GM13977 (cell line): ENCODE measurements around the gene IDH3G.

Experiments used
- DNase-seq: peaks from one replicate; pipeline ENCODE4 v3.0.0; 2012; ENCODE audit warnings: low spot score
- CTCF ChIP-seq: IDR thresholded peaks from 2 replicates; pipeline ENCODE4 v1.5.1; 2012; ENCODE audit warnings: mild to moderate bottlenecking, control low read depth; ENCODE audit not compliant: insufficient read depth; ENCODE audit errors: extremely low read depth, missing control alignments
- in situ Hi-C: fragments of 300-500 bp; cut with MboI; formaldehyde crosslinking; loops from one replicate; pipeline ENCODE4 v1.12.0; 2022; ENCODE audit warnings: low sequenced_read_pairs, low pct_unique_long_range_greater_than_20kb, mixed read lengths, inconsistent platforms; ENCODE audit not compliant: unreplicated experiment

Gene IDH3G

DNA sequence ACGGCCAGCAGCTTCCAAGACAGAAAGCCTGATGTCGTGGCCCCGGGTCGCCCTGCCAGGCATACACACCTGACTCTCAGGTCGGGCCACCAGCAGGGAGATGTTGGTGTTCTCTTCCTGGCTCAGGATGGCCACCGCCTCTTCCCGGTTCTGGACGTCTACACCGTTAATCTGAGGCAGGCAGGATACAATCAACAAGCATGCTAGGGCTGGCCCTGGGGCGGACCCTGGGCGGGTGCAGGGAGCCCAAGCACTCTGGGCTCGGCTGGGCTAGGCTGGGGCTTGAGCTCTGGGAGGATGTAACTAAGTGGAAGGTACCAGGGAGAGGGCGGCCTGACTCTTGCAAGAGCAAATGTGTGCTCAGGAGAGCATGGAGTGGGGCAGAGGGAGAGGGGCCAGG is 11.3 kb upstream of the IDH3G start:
- in situ Hi-C loops, result no loop called here
- TF ChIP-seq CTCF, result no peak
- no peak for DNase-seq

DNA sequence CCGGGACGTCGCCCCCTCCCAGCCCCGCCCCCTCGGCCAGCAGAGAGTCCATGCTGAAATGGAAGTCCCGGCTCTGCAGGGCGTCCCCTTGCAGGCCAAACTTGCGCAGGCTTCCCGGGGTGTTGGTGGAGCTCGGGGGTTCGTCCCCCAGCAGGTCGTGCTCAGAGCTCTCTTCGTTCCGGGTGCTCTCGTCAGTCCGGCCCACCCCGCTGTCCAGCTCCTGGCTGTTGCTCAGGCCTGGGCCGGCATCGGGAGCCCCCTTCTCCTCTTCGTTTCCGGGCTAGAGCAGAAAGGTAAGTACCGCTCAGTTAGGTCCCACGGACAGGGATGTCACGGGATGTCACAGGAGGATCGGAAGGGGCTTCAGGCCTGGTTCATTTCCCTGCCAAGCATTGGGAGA is 10.4 kb upstream of the IDH3G start:
- in situ Hi-C loops, result no loop called here

DNA sequence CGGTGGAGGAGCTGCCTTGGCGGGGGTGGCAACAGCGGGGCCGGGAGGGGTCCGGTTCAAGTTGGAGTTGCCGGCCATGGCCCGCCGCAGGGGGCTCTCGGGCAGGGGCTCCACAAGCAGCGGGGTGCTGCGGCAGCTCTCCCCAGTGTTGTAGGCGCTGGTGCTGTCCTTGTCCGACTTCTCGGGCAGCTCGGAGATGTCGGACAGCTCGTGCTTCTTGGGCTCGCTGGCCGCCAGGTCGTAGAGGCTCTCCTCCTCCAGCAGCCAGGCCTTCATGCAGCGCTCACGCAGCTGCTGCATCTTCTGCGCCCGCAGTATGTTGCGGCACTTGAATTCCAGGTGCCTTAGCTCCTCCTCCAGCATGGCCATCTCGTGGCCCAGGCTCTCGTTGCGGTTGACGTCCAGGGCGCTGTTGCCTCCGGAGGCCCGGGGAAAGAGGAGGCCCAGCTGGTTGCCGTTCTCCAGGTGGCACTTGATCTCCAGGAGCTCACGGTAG is 10.0 kb upstream of the IDH3G start:
- in situ Hi-C loops, result no loop called here
- TF ChIP-seq CTCF, result no peak
- no peak for DNase-seq

More for the DNA sequence above, 10.4 kb upstream of the IDH3G start:
- no peak for TF ChIP-seq CTCF
- DNase-seq, result no peak

DNA sequence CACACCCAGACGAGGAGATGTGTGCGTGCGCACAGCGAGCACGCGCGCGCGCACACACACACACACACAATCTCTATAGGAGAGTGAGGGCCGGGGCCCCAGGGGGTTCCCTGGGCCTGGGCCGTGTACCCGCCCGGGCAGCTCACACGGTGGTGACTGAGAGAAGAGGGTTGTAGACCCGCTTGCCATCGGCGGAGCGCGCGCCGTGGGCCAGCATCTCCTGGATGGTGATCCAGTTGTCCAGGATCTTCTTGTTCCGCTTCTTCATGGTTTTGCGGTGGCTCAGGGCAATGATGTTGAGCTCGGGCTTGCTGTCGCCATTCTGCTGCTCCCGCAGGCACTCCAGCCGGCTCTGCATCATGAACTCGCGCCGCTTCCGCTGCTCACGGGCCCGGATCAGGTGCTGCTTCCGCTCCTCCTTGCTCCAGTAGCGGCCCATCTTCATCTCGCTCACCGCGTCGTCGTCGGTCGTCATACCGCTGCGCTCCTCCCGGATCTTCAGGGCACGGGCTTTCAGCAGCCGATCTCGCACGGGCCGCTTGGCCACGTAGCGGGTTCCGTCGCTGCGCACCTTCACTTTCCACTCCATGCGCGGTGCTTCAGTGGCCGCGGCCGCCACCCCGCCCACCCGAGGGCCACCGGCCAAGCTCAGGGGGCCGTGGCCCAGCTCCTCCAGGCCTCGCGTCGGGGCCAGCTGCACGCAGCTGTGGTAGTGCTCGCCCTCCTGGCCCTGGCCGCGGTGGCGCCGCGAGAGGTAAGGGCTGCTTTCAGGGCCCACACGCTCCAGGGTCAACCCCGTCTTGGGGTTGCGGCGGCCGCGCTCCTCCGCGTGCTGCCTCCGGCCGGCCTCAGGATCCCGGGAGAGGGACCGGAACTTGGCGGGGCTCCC is 9.3 kb upstream of the IDH3G start:
- no peak for TF ChIP-seq CTCF
- in situ Hi-C loops, result no loop called here
- DNase-seq, result no peak

GRCh38 chrX:153802513-153803045 is 8.4 kb upstream of the IDH3G start:
- no peak for DNase-seq
- in situ Hi-C loops, result no loop called here

DNA sequence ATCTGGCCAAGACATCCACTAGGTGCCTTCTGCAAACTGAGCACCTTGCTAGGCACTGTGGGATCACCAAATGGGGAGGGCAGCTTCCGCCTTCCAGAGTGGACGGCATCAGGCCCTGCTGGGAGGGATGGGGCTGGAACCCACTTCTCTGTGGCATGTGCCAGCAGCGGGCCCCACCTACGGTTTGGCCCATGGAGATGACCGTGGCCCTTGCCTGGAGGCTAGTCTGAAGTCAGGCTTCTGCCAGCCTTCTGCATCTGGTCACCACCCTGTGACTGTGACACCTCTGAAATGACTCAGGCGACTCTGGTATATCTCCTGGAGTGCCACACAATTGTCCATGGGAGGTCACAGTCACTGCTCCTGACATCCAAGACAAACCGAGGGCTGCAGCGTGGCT is 7.5 kb upstream of the IDH3G start:
- in situ Hi-C loops, result no loop called here
- no peak for TF ChIP-seq CTCF
- DNase-seq, result no peak

More at GRCh38 chrX:153802513-153803045, 8.4 kb upstream of the IDH3G start:
- TF ChIP-seq CTCF, result no peak
